ENCODE measurements around the gene PTGDR2.

Gene PTGDR2

DNA sequence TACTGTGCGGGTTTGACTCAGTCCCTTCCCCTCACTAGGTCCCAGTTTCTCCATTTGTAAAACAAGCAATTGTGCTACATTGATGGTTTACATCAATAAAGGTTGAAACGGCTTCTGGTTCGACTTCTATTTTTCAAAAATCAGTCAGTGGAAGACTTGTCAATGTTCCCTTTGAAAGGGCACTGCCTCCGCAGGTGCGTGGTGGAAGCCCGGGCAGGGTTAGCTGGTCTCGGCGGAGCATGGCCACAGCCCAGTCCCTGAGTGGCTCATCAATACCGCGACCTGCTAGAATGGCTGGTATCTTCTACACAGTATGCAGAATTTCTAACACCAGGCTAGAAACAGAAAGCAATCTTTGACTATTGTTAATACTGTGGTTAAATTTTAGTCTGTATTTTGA is 54.6 kb downstream of the PTGDR2 start:
- no peak overlapping the region for H3K4me3 ChIP-seq (ENCODE audit: low read depth, low read length)
- DNase-seq (ENCODE audit: low read depth): no peak
- TF ChIP-seq, protein P1, sequence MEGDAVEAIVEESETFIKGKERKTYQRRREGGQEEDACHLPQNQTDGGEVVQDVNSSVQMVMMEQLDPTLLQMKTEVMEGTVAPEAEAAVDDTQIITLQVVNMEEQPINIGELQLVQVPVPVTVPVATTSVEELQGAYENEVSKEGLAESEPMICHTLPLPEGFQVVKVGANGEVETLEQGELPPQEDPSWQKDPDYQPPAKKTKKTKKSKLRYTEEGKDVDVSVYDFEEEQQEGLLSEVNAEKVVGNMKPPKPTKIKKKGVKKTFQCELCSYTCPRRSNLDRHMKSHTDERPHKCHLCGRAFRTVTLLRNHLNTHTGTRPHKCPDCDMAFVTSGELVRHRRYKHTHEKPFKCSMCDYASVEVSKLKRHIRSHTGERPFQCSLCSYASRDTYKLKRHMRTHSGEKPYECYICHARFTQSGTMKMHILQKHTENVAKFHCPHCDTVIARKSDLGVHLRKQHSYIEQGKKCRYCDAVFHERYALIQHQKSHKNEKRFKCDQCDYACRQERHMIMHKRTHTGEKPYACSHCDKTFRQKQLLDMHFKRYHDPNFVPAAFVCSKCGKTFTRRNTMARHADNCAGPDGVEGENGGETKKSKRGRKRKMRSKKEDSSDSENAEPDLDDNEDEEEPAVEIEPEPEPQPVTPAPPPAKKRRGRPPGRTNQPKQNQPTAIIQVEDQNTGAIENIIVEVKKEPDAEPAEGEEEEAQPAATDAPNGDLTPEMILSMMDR (conservative IDR thresholded peaks at IDR 0.05; ENCODE audit: low read depth, low read length): no peak

Measured in choroid plexus epithelial cell (primary cell).